Transverse colon (tissue), 4 donors: ENCODE results near the gene MGAT5.

Source experiments
- EP300 ChIP-seq: sonication (generic); formaldehyde crosslinking; IDR thresholded peaks from one replicate; pipeline ENCODE4 v1.6.1; 2017; ENCODE audit warnings: antibody characterized with exemption, low read depth
- POLR2A ChIP-seq: fragments of 450-650 bp; IDR thresholded peaks from one replicate; pipeline ENCODE4 v1.6.1; 2016; ENCODE audit warnings: antibody characterized with exemption, mild to moderate bottlenecking, moderate library complexity
- POLR2AphosphoS5 ChIP-seq, 3 donors: sonication (generic); formaldehyde crosslinking; IDR thresholded peaks; one replicate each; pipeline ENCODE4 v1.6.1; 2016; ENCODE audit warnings: antibody characterized with exemption in 3 of 3
- TF ChIP-seq, protein P1 (sequence below), 5 experiments: fragments of 200-600 bp in 3 of 5; fragments of 450-650 bp in 2 of 5; sonication (generic) in 3 of 5; IDR thresholded peaks; 1 replicate in 2 of 5; 2 replicates in 3 of 5; pipeline ENCODE4 v1.5.1; 2016 to 2017; ENCODE audit warnings: antibody characterized with exemption in 5 of 5, inconsistent platforms in 3 of 5, mild to moderate bottlenecking in 2 of 5, moderate library complexity in 1 of 5

DNA sequence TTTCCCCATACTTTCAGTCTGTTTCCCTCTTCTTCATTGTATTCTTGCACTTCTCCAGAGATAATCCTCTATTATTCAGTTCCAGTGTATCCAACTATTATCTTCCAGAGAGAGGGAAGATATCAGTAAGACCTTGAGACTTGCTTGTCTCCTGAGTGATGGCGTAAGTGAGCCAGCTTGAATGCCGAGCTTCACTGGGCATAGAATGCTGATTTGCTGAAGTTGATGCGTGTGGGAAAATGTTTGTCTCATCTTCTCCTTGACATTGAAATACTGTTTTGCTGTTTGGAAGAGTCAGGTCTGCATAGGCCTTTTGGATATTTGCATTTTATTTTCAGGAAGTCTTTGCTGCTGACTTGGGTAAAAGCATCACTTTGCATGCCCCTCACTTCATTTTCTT is 41.1 kb upstream of the MGAT5 start:
- TF ChIP-seq EP300: no peak
- TF ChIP-seq, protein P1, sequence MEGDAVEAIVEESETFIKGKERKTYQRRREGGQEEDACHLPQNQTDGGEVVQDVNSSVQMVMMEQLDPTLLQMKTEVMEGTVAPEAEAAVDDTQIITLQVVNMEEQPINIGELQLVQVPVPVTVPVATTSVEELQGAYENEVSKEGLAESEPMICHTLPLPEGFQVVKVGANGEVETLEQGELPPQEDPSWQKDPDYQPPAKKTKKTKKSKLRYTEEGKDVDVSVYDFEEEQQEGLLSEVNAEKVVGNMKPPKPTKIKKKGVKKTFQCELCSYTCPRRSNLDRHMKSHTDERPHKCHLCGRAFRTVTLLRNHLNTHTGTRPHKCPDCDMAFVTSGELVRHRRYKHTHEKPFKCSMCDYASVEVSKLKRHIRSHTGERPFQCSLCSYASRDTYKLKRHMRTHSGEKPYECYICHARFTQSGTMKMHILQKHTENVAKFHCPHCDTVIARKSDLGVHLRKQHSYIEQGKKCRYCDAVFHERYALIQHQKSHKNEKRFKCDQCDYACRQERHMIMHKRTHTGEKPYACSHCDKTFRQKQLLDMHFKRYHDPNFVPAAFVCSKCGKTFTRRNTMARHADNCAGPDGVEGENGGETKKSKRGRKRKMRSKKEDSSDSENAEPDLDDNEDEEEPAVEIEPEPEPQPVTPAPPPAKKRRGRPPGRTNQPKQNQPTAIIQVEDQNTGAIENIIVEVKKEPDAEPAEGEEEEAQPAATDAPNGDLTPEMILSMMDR (IDR thresholded peaks at IDR 0.05): no peak
- TF ChIP-seq POLR2AphosphoS5 (IDR thresholded peaks at IDR 0.05): no peak
- TF ChIP-seq POLR2A: no peak
